CD4-positive, alpha-beta T cell treated with Interleukin-15 for 1 hour (primary cell): ENCODE data around the gene KRT6A.
"Not testable (repeated sequence)": the region's sequence is repeated elsewhere in the genome, so short reads cannot be mapped to it uniquely, and the experiment has no call there.

Experiments
- DNase-seq: peaks from one replicate; pipeline ENCODE4 v3.0.0-alpha.2; 2020

Gene KRT6A

GRCh38 chr12:52524241-52524897 lies 31.3 kb upstream of the KRT6A start:
- no peak for DNase-seq

- DNase-seq: no peak
Observed at GRCh38 chr12:52523824-52524223, 30.8 kb upstream of the KRT6A start.

GRCh38 chr12:52522346-52523011 lies 29.4 kb upstream of the KRT6A start:
- DNase-seq: no peak

DNA sequence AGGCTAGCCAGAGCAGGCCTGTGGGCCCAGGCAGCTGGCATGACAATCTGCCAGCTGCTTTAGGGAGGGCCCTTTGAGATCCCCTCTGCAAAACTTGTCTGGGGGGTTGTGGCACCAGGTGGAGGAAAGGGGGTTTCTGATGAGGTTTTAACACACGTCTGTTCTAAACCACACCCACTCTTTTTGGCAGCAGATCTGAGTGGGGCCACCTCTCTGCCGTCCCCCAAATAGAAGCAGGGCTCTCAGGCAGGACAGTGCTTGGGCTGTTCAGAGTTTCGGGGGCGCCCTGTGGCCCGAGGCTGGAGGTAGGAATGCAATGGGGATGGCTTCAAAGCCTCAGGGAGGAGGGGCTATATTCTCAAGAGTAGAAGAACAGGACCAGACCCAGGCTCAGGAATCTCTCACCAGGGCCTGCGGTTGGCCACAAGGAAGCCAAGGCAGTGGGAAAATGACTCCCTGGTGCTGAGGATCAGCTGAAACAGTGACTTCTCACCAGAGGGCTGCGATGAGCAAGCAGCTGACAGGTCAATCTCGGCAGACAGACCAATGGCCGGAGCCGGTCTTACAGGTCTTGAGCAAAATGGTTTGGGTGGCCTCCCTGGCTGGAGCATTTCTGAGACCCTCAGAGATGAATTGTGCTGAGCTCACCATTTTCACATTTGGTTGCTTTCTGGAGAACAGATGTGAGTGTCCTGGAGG lies 28.7 kb upstream of the KRT6A start:
- no peak for DNase-seq

DNA sequence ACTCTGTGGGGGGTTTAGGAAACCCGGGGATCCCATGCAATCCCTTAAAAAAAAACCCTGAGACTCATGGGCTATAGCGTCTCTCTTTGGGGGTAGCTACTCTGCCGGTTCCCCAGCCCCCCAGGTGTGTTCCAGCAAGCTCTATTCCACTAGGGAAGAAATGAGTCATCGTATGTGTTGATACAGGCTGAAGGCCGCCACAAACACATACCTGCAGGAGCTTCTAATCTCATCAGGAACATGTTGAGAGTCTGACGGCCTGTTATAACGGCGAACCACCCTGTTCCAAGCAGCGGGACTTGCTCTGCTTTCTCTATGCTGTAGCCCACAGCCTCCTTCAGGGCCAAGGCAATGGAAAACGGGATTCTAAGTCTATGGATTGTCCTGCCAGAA lies 28.1 kb upstream of the KRT6A start:
- no peak for DNase-seq

DNA sequence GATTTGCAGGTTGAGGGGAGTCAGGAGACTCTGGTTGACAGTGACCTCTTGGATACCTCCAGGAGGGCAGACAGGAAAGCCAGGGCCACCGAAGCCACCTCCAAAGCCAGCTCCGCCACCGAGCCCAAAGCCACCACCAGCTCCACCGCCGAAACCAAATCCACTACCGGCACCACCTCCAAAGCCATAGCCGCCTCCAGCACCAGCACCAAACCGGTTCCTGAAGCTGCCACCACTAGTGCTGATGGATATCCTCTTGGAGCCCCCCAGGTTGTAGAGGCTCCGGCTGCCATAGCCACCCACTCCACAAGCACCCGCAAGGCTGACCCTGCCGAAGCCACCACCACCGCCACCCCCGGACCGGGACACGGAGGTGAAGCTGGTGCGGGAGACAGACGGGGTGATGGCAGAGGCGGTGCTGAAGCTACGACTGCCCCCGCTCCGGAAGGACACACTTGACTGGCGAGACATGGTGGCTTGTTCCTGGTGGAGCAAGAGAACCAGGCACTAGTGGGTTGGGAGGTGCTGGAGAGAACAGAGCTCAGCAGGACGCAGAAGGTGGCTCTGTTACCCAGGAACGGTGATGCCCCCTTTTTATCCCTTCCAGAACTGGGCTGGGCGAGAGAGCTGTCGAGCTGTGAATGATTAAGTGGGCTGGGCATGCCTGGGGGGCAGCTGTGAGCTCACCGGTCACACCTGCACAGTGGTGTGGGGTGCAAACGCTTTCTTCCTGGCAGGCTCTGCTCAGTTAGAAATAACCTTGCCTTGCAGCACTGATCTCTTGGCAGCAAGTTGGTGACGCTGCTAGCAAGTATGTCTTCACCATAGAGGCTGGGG lies 27.0 kb upstream of the KRT6A start, which contains the start of gene KRT5:
Gene KRT5 (minus strand): TSS at position 569 of the 837 bp plus-strand sequence. CDS start 98 bp downstream, at position 471.
- no peak for DNase-seq

DNA sequence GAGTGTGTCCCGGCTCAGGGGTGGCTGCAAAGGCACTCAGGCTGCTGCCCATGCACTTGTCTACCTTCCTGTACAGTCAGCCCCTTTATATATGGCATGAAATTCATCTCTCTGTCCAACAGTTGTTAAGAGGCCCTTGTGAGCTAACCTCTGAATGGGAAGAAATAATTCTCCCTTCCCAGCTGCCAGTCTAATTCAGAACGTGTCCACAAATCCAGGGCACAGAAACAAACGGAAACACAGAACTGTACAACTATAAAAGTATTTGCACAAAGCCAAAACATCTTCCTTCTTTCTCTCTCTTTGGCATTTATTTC lies 26.3 kb upstream of the KRT6A start:
- DNase-seq: no peak

- DNase-seq: no peak
Observed at GRCh38 chr12:52518574-52519386, 25.7 kb upstream of the KRT6A start.

- no peak for DNase-seq
Observed at GRCh38 chr12:52517888-52518287, 24.8 kb upstream of the KRT6A start.

- no peak for DNase-seq
Observed at GRCh38 chr12:52517005-52517835, 24.2 kb upstream of the KRT6A start.

- DNase-seq: no peak
Observed at GRCh38 chr12:52515927-52516831, 23.1 kb upstream of the KRT6A start.

DNA sequence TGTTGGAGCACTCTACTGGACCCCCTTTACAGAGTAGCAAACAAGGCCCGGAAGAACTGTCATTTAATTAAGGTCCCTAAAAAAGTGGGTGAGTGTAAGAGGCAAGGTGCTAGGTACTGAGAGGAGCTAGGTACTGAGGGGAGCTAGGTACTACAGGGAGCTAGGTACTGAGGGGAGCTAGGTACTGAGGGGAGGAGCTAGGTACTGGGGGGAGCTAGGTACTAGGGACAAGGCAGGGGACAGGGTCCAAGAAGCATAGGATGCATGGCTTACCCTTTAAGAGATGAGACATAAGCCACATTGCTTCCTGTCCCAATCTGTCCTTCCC lies 22.2 kb upstream of the KRT6A start:
- no peak for DNase-seq

- no peak for DNase-seq
Observed at GRCh38 chr12:52514471-52515318, 21.6 kb upstream of the KRT6A start.

DNA sequence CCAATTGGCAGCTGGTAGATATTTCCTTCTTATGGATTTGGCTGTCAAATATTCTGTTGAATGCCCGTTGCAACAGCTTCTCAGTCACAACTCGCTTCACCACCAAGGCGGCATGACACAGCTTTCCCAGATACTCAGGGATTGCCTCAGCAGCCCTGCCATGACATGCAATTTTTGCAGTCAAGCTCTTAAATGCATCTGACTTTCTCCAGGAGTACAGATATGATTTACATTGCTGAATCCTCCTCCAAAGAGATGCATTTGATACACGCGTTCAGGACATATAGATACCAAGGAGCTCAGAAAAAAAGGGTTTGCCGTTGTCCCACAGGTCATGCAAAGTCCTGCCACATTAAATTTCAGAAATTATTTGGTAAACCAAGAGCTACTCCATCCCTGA lies 20.7 kb upstream of the KRT6A start:
- no peak for DNase-seq

GRCh38 chr12:52508211-52508610 lies 15.2 kb upstream of the KRT6A start:
- no peak for DNase-seq

DNA sequence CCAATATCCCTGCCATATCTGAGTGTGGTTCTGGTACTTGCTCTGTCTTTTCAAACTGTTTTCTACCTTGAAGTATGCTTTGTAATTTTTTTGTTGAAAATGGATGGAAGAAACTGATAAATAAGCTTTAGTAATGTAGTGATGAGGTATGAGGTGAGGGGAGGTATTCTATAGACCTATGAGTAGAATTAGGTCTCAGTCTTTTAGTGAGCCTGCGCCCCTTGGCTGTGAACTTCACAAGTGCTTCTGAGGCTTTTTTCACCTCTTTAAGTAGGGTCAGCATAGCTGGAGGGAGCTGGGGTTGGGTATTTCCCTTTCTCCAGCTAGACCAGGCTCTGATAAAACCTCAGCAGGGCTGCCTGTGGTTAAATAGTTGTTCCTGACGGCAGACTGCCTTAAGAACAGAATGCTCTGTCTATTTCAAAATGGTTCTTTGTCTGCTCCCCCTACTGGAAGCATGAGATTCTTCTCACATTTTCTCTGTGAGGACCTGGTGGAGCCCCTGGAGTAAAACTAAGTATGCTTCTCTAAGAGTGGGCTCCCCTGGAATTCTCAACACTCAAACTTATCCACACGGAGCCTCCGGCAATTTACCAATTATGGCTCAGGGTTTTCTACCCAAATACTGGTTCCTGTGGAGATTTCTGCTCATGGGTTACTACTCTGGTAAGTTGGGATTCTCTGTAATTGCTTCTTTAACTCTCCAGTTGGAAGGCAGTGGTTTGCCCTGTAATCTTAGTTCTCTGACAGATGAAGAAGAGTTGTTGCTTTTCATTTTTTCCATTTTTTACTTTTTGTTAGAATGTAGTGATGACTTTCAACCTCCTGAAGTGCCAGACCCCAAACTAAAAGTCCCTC lies 14.0 kb upstream of the KRT6A start:
- DNase-seq: no peak

GRCh38 chr12:52502877-52503276 lies 9.8 kb upstream of the KRT6A start:
- DNase-seq: no peak

DNA sequence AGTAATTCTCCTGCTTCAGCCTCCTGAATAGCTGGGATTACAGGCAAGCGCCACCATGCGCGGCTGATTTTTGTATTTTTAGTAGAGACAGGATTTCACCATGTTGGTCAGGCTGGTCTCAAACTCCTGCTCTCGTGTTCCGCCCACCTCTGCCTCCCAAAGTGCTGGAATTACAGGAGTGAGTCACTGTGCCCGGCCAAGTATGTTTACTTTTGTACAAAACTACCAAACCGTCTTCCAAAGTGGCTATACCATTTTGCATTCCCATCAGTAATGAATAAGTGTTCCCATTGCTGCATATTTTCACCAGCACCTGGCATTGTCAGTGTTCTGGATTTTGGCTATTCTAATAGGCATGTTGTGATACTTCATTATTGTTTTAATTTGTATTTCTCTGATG lies 8.4 kb upstream of the KRT6A start:
- no peak for DNase-seq

DNA sequence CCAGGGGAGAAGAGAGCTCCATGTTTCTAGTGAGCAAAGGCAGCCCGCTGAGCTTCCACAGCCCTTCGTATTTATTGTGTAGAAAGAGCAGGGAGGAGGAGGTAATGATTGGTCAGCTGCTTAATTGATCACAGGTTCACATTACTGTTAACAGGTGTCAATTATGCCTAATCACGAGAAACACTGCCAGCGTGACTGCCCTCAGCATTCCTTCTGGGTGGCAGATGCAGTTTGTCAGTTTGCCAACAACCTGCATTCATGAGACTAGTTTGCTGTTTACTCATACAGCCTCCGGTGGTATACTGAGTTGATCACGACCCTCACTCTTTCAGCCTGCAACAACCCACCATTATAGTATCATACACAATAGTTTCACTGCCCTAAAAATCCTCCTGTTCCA lies 7.5 kb upstream of the KRT6A start:
- not testable (repeated sequence) for DNase-seq
